ENCODE results near the gene CEP192. TPM values are rescaled to one million over a fixed set of nuclear protein-coding genes. Genes with fewer than 3 reads are reported as not detected.

Gene CEP192
- total and polyA plus RNA-seq, 2 of the 13 experiments (the other 11 are each of a cell fraction or from before 2014, with no cell fraction given), result 15.3 to 24.7 TPM

- no peak overlapping the region for H3K9ac ChIP-seq (ENCODE audit: insufficient read depth, low read depth, low read length)
- POLR2A ChIA-PET, result interaction anchor here (1.3 kb wide), 1 partner anchor 12 kb away, joined by 7 read pairs; the partner anchor contains the start of gene SEH1L
- peaks cover 3% of the 10 kb centered on the region; the same call in 1 of the 2 replicates for H4K20me1 ChIP-seq (ENCODE audit: insufficient read depth, low read length)
- CTCF ChIA-PET (ENCODE audit: low intra/inter-chr PET ratio, low total read pairs), result no interaction called here
- ATAC-seq, result no peak
- DNase-seq (ENCODE audit: low spot score), result no peak
- H3K79me2 ChIP-seq (ENCODE audit: insufficient read depth, low read length), result peaks cover 43% of the 10 kb centered on the region
- no peak overlapping the region for H3K27ac ChIP-seq (ENCODE audit: extremely low read length, insufficient read depth, low read length)
- TF ChIP-seq ZZZ3 (CRISPR knock-in tag; IDR thresholded peaks at IDR 0.05; ENCODE audit: borderline replicate concordance) (no peak), ZNF773 (CRISPR knock-in tag; IDR thresholded peaks at IDR 0.05; ENCODE audit: borderline replicate concordance) (no peak), ZBTB21 (CRISPR knock-in tag; IDR thresholded peaks at IDR 0.05) (no peak), ZNF350 (CRISPR knock-in tag; IDR thresholded peaks at IDR 0.05; ENCODE audit: borderline replicate concordance, low read depth) (no peak), MBNL3 (CRISPR knock-in tag; conservative IDR thresholded peaks at IDR 0.05) (no peak), LCORL (IDR thresholded peaks at IDR 0.05) (no peak), LCORL (CRISPR knock-in tag; IDR thresholded peaks at IDR 0.05) (no peak), CBX2 (IDR thresholded peaks at IDR 0.05; ENCODE audit: low read depth, low read length) (no peak), CBX2 (CRISPR knock-in tag; IDR thresholded peaks at IDR 0.05; ENCODE audit: low read depth) (no peak), ZNF496 (CRISPR knock-in tag; IDR thresholded peaks at IDR 0.05; ENCODE audit: insufficient replicate concordance) (no peak), TFE3 (CRISPR knock-in tag; IDR thresholded peaks at IDR 0.05) (no peak), ESRRA (CRISPR knock-in tag; IDR thresholded peaks at IDR 0.05; ENCODE audit: low read depth) (no peak), ELF3 (CRISPR knock-in tag; IDR thresholded peaks at IDR 0.05) (no peak), ZNF362 (CRISPR knock-in tag; IDR thresholded peaks at IDR 0.05; ENCODE audit: borderline replicate concordance) (no peak)
- TF ChIP-seq, protein P1, sequence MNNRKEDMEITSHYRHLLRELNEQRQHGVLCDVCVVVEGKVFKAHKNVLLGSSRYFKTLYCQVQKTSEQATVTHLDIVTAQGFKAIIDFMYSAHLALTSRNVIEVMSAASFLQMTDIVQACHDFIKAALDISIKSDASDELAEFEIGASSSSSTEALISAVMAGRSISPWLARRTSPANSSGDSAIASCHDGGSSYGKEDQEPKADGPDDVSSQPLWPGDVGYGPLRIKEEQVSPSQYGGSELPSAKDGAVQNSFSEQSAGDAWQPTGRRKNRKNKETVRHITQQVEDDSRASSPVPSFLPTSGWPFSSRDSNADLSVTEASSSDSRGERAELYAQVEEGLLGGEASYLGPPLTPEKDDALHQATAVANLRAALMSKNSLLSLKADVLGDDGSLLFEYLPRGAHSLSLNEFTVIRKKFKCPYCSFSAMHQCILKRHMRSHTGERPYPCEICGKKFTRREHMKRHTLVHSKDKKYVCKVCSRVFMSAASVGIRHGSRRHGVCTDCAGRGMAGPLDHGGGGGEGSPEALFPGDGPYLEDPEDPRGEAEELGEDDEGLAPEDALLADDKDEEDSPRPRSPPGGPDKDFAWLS (CRISPR knock-in tag; IDR thresholded peaks at IDR 0.05; ENCODE audit: borderline replicate concordance), result no peak
- TF ChIP-seq, protein P2, sequence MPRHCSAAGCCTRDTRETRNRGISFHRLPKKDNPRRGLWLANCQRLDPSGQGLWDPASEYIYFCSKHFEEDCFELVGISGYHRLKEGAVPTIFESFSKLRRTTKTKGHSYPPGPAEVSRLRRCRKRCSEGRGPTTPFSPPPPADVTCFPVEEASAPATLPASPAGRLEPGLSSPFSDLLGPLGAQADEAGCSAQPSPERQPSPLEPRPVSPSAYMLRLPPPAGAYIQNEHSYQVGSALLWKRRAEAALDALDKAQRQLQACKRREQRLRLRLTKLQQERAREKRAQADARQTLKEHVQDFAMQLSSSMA (CRISPR knock-in tag; IDR thresholded peaks at IDR 0.05), result no peak
- TF ChIP-seq, protein P3, sequence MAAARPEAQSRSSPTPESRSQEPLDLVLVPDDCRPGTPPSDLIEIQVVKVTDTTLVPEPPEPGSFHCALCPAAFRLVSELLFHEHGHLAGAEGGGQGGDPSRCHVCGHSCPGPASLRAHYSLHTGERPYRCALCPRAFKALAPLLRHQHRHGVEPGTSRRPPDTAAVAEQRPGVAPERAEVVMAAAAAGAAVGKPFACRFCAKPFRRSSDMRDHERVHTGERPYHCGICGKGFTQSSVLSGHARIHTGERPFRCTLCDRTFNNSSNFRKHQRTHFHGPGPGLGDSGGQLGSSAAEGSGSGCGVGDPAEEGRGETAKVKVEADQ (CRISPR knock-in tag; IDR thresholded peaks at IDR 0.05; ENCODE audit: borderline replicate concordance), result no peak
- BruUV-seq (replicated peaks), result TSS peak; percentile 10
- no peaks in the 10 kb centered on the region for H3K9me3 ChIP-seq (ENCODE audit: low read length)
- peaks cover 9 to 67% of the 10 kb centered on the region in 2 experiments for H3K36me3 ChIP-seq (replicated peaks in 1 of 2; ENCODE audit: control insufficient read depth in 1 of 2, insufficient read depth in 2 of 2, low read length in 2 of 2)
- H3K4me2 ChIP-seq (ENCODE audit: low read depth, low read length), result no peak overlapping the region
- in situ Hi-C loops (cut with HindIII; ENCODE audit: extremely low pct_ligation_motif_present, low pct_unique_long_range_greater_than_20kb) (no loop called here), intact Hi-C loops (cut with micrococcal nuclease; ENCODE audit: unreplicated experiment) (no loop called here)
- peaks cover 12% of the 10 kb centered on the region for H3K4me1 ChIP-seq (ENCODE audit: insufficient read depth, low read length)
- no peak overlapping the region for H3K4me3 ChIP-seq (replicated peaks in 1 of 3; ENCODE audit: insufficient read depth in 1 of 3, low read depth in 2 of 3, low read length in 3 of 3)
- H2AFZ ChIP-seq (ENCODE audit: low read length), result no peak overlapping the region
- no peaks in the 10 kb centered on the region for H3K27me3 ChIP-seq (ENCODE audit: control insufficient read depth in 1 of 2, insufficient read depth in 2 of 2, low read length in 2 of 2)
- 100% methylated on average over 2 of the region's 2 CpGs for WGBS (ENCODE audit: low lambda C conversion rate)
- no peak for FAIRE-seq
Observed at GRCh38 chr18:12960395-12960794, 30.8 kb upstream of the CEP192 start.

All from HepG2 (cell line).